SK-N-SH (cell line): ENCODE results near the gene PDK2. TPM values are rescaled to one million over a fixed set of nuclear protein-coding genes. Genes with fewer than 3 reads are reported as not detected.

Experiments
- CTCF ChIP-seq: fragments of 200-600 bp; sonication (generic); IDR thresholded peaks from 2 replicates; pipeline ENCODE4 v1.6.1; 2017; ENCODE audit warnings: antibody characterized with exemption, mild to moderate bottlenecking, moderate library complexity
- ELF1 ChIP-seq: IDR thresholded peaks from 2 replicates; pipeline ENCODE4 v1.4.0; 2012
- EP300 ChIP-seq, 2 experiments: IDR thresholded peaks; 2 replicates each; pipeline versions ENCODE4 v1.4.0 to v1.6.1; 2012; ENCODE audit warnings: borderline replicate concordance in 1 of 2, low read depth in 1 of 2, low read length in 1 of 2
- EZH2phosphoT487 ChIP-seq: fragments of 200-600 bp; sonication (generic); IDR thresholded peaks from 2 replicates; pipeline ENCODE4 v1.6.1; 2017; ENCODE audit warnings: low read depth, mixed run types, mild to moderate bottlenecking, antibody characterized with exemption, moderate library complexity, borderline replicate concordance
- FOXJ3 ChIP-seq: sonication (generic); formaldehyde crosslinking; IDR thresholded peaks from 2 replicates; pipeline ENCODE4 v1.5.1; 2020; ENCODE audit warnings: mild to moderate bottlenecking, missing genetic modification reagents
- FOXM1 ChIP-seq: IDR thresholded peaks from 2 replicates; pipeline ENCODE4 v1.4.0; 2012; ENCODE audit warnings: low read depth, mild to moderate bottlenecking
- GATA2 ChIP-seq: sonication (generic); formaldehyde crosslinking; IDR thresholded peaks from 2 replicates; pipeline ENCODE4 v1.5.0; 2020; ENCODE audit warnings: mild to moderate bottlenecking, missing genetic modification reagents
- JUND ChIP-seq: IDR thresholded peaks from 2 replicates; pipeline ENCODE4 v1.4.0; 2012
- MAX ChIP-seq: IDR thresholded peaks from 2 replicates; pipeline ENCODE4 v1.4.0; 2012; ENCODE audit warnings: low read depth
- MEF2A ChIP-seq: IDR thresholded peaks from 2 replicates; pipeline ENCODE4 v1.4.0; 2012; ENCODE audit warnings: low read depth, borderline replicate concordance
- MXI1 ChIP-seq: IDR thresholded peaks from 2 replicates; pipeline ENCODE4 v1.6.1; 2012; ENCODE audit warnings: mild to moderate bottlenecking, low read depth, low read length, improper control_type of control experiment
- NRF1 ChIP-seq: IDR thresholded peaks from 2 replicates; pipeline ENCODE4 v1.6.1; 2012; ENCODE audit warnings: low read depth, mild to moderate bottlenecking, low read length
- POLR2AphosphoS5 ChIP-seq: IDR thresholded peaks from 2 replicates; pipeline ENCODE4 v1.6.1; 2012; ENCODE audit warnings: low read depth, low read length
- RCOR1 ChIP-seq: fragments of 150-350 bp; IDR thresholded peaks from 2 replicates; pipeline ENCODE4 v1.6.1; 2017; ENCODE audit warnings: antibody characterized with exemption, low read length
- RFX5 ChIP-seq: IDR thresholded peaks from 2 replicates; pipeline ENCODE4 v1.6.1; 2012; ENCODE audit warnings: mild to moderate bottlenecking, improper control_type of control experiment, low read length
- RXRA ChIP-seq: IDR thresholded peaks from 2 replicates; pipeline ENCODE4 v1.4.0; 2012; ENCODE audit warnings: low read depth, mild to moderate bottlenecking, borderline replicate concordance
- SIN3A ChIP-seq: IDR thresholded peaks from 2 replicates; pipeline ENCODE4 v1.6.1; 2012; ENCODE audit warnings: low read depth, mild to moderate bottlenecking, low read length, moderate library complexity, borderline replicate concordance
- SMC3 ChIP-seq: IDR thresholded peaks from 2 replicates; pipeline ENCODE4 v1.6.1; 2012; ENCODE audit warnings: low read depth, low read length, improper control_type of control experiment
- TCF12 ChIP-seq: IDR thresholded peaks from 2 replicates; pipeline ENCODE4 v1.4.0; 2012
- TEAD4 ChIP-seq: IDR thresholded peaks from 2 replicates; pipeline ENCODE4 v1.4.0; 2012; ENCODE audit warnings: mild to moderate bottlenecking, borderline replicate concordance; ENCODE audit not compliant: insufficient read depth
- USF1 ChIP-seq: IDR thresholded peaks from 2 replicates; pipeline ENCODE4 v1.4.0; 2012; ENCODE audit warnings: low read depth, borderline replicate concordance
- USF2 ChIP-seq: fragments of 150-350 bp; IDR thresholded peaks from 2 replicates; pipeline ENCODE4 v1.6.1; 2017; ENCODE audit warnings: antibody characterized with exemption, low read length, low read depth, borderline replicate concordance
- polyA plus RNA-seq, 3 experiments: library from polyadenylated mRNA; depleted of rRNA; stranded (reverse); fragments of >200 nt; gene quantifications; 2 replicates each; pipeline ENCODE4 v1.2.3, GENCODE V29; 2012

The PDK2 gene
- polyA plus RNA-seq, 1 of the 3 experiments (the other 2 are of a cell fraction): 124 TPM

- TF ChIP-seq USF2 (no peak), SIN3A (peak; percentile 88; the same call in 1 of the 2 replicates), CTCF (no peak), TEAD4 (no peak), MEF2A (no peak), FOXJ3 (CRISPR knock-in tag) (no peak), NRF1 (no peak), GATA2 (CRISPR knock-in tag) (no peak), JUND (no peak), TCF12 (peak; percentile 74), RXRA (peak; percentile 56; the same call in 1 of the 2 replicates), RCOR1 (no peak), ELF1 (peak; percentile 96), POLR2AphosphoS5 (peak; percentile 54; the same call in 1 of the 2 replicates), MAX (peak; percentile 86), FOXM1 (no peak), MXI1 (peak; percentile 67; the same call in 1 of the 2 replicates), EP300 (IDR thresholded peaks at IDR 0.05; ENCODE audit: borderline replicate concordance in 1 of 2, low read depth in 1 of 2, low read length in 1 of 2) (peak in 1 of 2 experiments; percentile 64; a peak in 1 of 4 replicates), RFX5 (0 out of 2 replicates have a peak, but pooled peaks have one; percentile 9), SMC3 (0 out of 2 replicates have a peak, but pooled peaks have one; percentile 6), EZH2phosphoT487 (no peak), USF1 (no peak)
Observed at GRCh38 chr17:50151937-50152547, 56.9 kb downstream of the PDK2 start (continued).
